RCC 7860 (cell line): ENCODE measurements around the gene FPR2.
A peak's percentile ranks its signal among the peaks of the same experiment; 100 is the strongest.

Experiments used
- DNase-seq: peaks from one replicate; pipeline ENCODE4 v3.0.0-alpha.2; 2015; ENCODE audit warnings: low spot score
- FAIRE-seq: peaks from 2 replicates; lab custom pipeline; 2012; peaks lifted over from hg19 to GRCh38; lab: Jason Lieb, UNC

The FPR2 gene

GRCh38 chr19:51780270-51780669 lies 19.3 kb downstream of the FPR2 start:
- no peak for FAIRE-seq

GRCh38 chr19:51781999-51782398 lies 21.0 kb downstream of the FPR2 start:
- FAIRE-seq: no peak
- DNase-seq: no peak

More at GRCh38 chr19:51780270-51780669, 19.3 kb downstream of the FPR2 start:
- DNase-seq: no peak

GRCh38 chr19:51783372-51783771 lies 22.4 kb downstream of the FPR2 start:
- FAIRE-seq (no peak), DNase-seq (peak; percentile 43)

GRCh38 chr19:51784109-51784785 lies 23.3 kb downstream of the FPR2 start:
- DNase-seq (no peak), FAIRE-seq (no peak)

- peak; percentile 60 for DNase-seq
- peak; percentile 50 for FAIRE-seq
Measured at GRCh38 chr19:51784922-51785690, 24.1 kb downstream of the FPR2 start.

GRCh38 chr19:51786646-51787494 lies 25.9 kb downstream of the FPR2 start:
- no peak for FAIRE-seq
- no peak for DNase-seq

GRCh38 chr19:51788029-51788428 lies 27.0 kb downstream of the FPR2 start:
- no peak for FAIRE-seq
- no peak for DNase-seq

- no peak for FAIRE-seq
Measured at GRCh38 chr19:51789061-51789795, 28.2 kb downstream of the FPR2 start.

GRCh38 chr19:51792932-51793331 lies 32.0 kb downstream of the FPR2 start:
- DNase-seq (no peak), FAIRE-seq (no peak)

More at GRCh38 chr19:51789061-51789795, 28.2 kb downstream of the FPR2 start:
- DNase-seq: no peak

- DNase-seq: no peak
- FAIRE-seq: no peak
Measured at GRCh38 chr19:51793994-51794393, 33.0 kb downstream of the FPR2 start.

- FAIRE-seq (no peak), DNase-seq (no peak)
Measured at GRCh38 chr19:51794885-51795490, 34.0 kb downstream of the FPR2 start, which contains the start of gene FPR3. Gene FPR3 (plus strand): TSS chr19:51795157. CDS start chr19:51823749, 28,592 bp downstream.

GRCh38 chr19:51796195-51796679 lies 35.3 kb downstream of the FPR2 start:
- FAIRE-seq: no peak

GRCh38 chr19:51797480-51797879 lies 36.5 kb downstream of the FPR2 start:
- DNase-seq: no peak
- FAIRE-seq: no peak

More at GRCh38 chr19:51796195-51796679, 35.3 kb downstream of the FPR2 start:
- DNase-seq: no peak

GRCh38 chr19:51798062-51798461 lies 37.1 kb downstream of the FPR2 start:
- DNase-seq (no peak), FAIRE-seq (no peak)

- DNase-seq: peak; percentile 91
- FAIRE-seq: peak; percentile 91
Measured at GRCh38 chr19:51799034-51799773, 38.2 kb downstream of the FPR2 start.

- no peak for FAIRE-seq
Measured at GRCh38 chr19:51799774-51800472, 38.9 kb downstream of the FPR2 start.

GRCh38 chr19:51800473-51801244 lies 39.7 kb downstream of the FPR2 start:
- FAIRE-seq (no peak), DNase-seq (no peak)

More at GRCh38 chr19:51799774-51800472, 38.9 kb downstream of the FPR2 start:
- DNase-seq: no peak

- DNase-seq: no peak
- FAIRE-seq: no peak
Measured at GRCh38 chr19:51802775-51803174, 41.8 kb downstream of the FPR2 start.
